GM21528 (cell line): ENCODE data around the gene INKA2.

Experiments used
- ATAC-seq: cut with Tn5 transposase; IDR thresholded peaks from one replicate; pipeline ENCODE4 v1.9.1; 2021; ENCODE audit warnings: mild to moderate bottlenecking, moderate library complexity; ENCODE audit not compliant: unreplicated experiment, low FRiP score

Gene INKA2

GRCh38 chr1:111707906-111708305 lies 31.3 kb downstream of the INKA2 start:
- ATAC-seq, result no peak

- ATAC-seq, result no peak
Measured at GRCh38 chr1:111706921-111707320, 32.3 kb downstream of the INKA2 start.

- no peak for ATAC-seq
Measured at GRCh38 chr1:111705841-111706240, 33.4 kb downstream of the INKA2 start.

GRCh38 chr1:111704776-111705175 lies 34.4 kb downstream of the INKA2 start:
- ATAC-seq, result no peak

GRCh38 chr1:111704240-111704639 lies 35.0 kb downstream of the INKA2 start:
- no peak for ATAC-seq

- no peak for ATAC-seq
Measured at GRCh38 chr1:111702504-111703050, 36.6 kb downstream of the INKA2 start.

- ATAC-seq, result no peak
Measured at GRCh38 chr1:111699268-111699667, 39.9 kb downstream of the INKA2 start.

GRCh38 chr1:111696330-111696729 lies 42.9 kb downstream of the INKA2 start:
- ATAC-seq, result no peak

GRCh38 chr1:111695801-111696200 lies 43.4 kb downstream of the INKA2 start:
- ATAC-seq, result no peak

GRCh38 chr1:111691886-111692285 lies 47.3 kb downstream of the INKA2 start:
- no peak for ATAC-seq

GRCh38 chr1:111690306-111690617 lies 48.9 kb downstream of the INKA2 start:
- ATAC-seq, result no peak
